GM12878 (cell line): ENCODE measurements around the gene C1GALT1. TPM values are rescaled to one million over a fixed set of nuclear protein-coding genes. Genes with fewer than 3 reads are reported as not detected.

Experiments
- ATAC-seq: fragments of 200-7000 bp; cut with Tn5 transposase; 3 replicates; pipeline ENCODE4 v1.9.1; 2020; ENCODE audit warnings: mild to moderate bottlenecking, moderate library complexity
- BruUV-seq: library from RNA; stranded (reverse); fragments of 400-500 nt; replicated peaks from 2 replicates; lab custom pipeline; 2021; lab: Mats Ljungman, UMichigan
- CTCF ChIA-PET: fragments of 300-600 bp; sonication (Branson Sonifier 250); formaldehyde crosslinking; extraction: SDS; loops from one replicate; lab custom pipeline; 2021; ENCODE audit warnings: inconsistent platforms; lab: Yijun Ruan, JAX
- POLR2A ChIA-PET: fragments of 350-600 bp; formaldehyde crosslinking; extraction: SDS; loops from one replicate; lab custom pipeline; 2021; ENCODE audit warnings: inconsistent platforms; lab: Charles Lee
- RAD21 ChIA-PET: fragments of 300-600 bp; sonication (Branson Sonifier 250); formaldehyde crosslinking; loops from one replicate; lab custom pipeline; 2023; ENCODE audit warnings: antibody characterized with exemption; ENCODE audit not compliant: unreplicated experiment; lab: Charles Lee
- SMC1A ChIA-PET: fragments of 300-600 bp; sonication (Branson Sonifier 250); formaldehyde crosslinking; loops from one replicate; lab custom pipeline; 2023; ENCODE audit not compliant: unreplicated experiment, uncharacterized antibody; lab: Charles Lee
- DNase-seq: peaks from one replicate; pipeline ENCODE4 v3.0.0-alpha.2; 2011; ENCODE audit warnings: low read depth, low spot score
- FAIRE-seq: peaks from 3 replicates; lab custom pipeline; 2011; peaks lifted over from hg19 to GRCh38; lab: Jason Lieb, UNC
- H2AFZ ChIP-seq: 2 replicates; pipeline ENCODE4 v1.6.0; 2011; ENCODE audit warnings: low read depth, low read length, control low read depth; ENCODE audit not compliant: control insufficient read depth
- H3K27ac ChIP-seq: 2 replicates; pipeline ENCODE4 v1.5.1; 2011; ENCODE audit warnings: control low read depth; ENCODE audit not compliant: control insufficient read depth, insufficient read depth
- H3K27me3 ChIP-seq, 2 experiments: replicated peaks in 1 of 2; 2 replicates each; pipeline versions ENCODE4 v1.6.0 to v1.6.1; 2011; ENCODE audit warnings: low read length in 1 of 2; ENCODE audit not compliant: control insufficient read depth in 2 of 2, insufficient read depth in 2 of 2
- H3K36me3 ChIP-seq, 2 experiments: 2 replicates each; pipeline ENCODE4 v1.5.1; 2011; ENCODE audit warnings: low read length in 1 of 2; ENCODE audit not compliant: control insufficient read depth in 2 of 2, insufficient read depth in 2 of 2
- H3K4me1 ChIP-seq: 2 replicates; pipeline ENCODE4 v1.6.1; 2011; ENCODE audit warnings: mild to moderate bottlenecking, low read length, moderate library complexity, mixed read lengths; ENCODE audit not compliant: control insufficient read depth, insufficient read depth
- H3K4me2 ChIP-seq: 2 replicates; pipeline ENCODE4 v1.6.0; 2011; ENCODE audit warnings: control low read depth; ENCODE audit not compliant: control insufficient read depth, insufficient read depth
- H3K4me3 ChIP-seq: fragments of 200-600 bp; sonication (generic); 2 replicates; pipeline ENCODE4 v1.5.1; 2016
- H3K79me2 ChIP-seq: 2 replicates; pipeline ENCODE4 v1.6.0; 2011; ENCODE audit warnings: low read length; ENCODE audit not compliant: control insufficient read depth, insufficient read depth
- H3K9ac ChIP-seq: 2 replicates; pipeline ENCODE4 v1.8.0; 2011; ENCODE audit warnings: low read length, control low read depth, mixed read lengths; ENCODE audit not compliant: control insufficient read depth, insufficient read depth
- H3K9me3 ChIP-seq: replicated peaks from 3 replicates; pipeline ENCODE4 v1.5.1; 2011; ENCODE audit warnings: mild to moderate bottlenecking, low read length; ENCODE audit not compliant: control insufficient read depth, insufficient read depth
- H4K20me1 ChIP-seq: 2 replicates; pipeline ENCODE4 v1.6.0; 2011; ENCODE audit not compliant: control insufficient read depth, insufficient read depth
- ATF2 ChIP-seq: IDR thresholded peaks from 2 replicates; pipeline ENCODE4 v1.6.1; 2012; ENCODE audit warnings: low read length, inconsistent platforms
- EGR1 ChIP-seq, 2 experiments: IDR thresholded peaks; 1 replicate in 1 of 2; 2 replicates in 1 of 2; pipeline ENCODE4 v1.6.1; 2011 to 2012; ENCODE audit warnings: low read depth in 2 of 2, low read length in 2 of 2, borderline replicate concordance in 1 of 2, mild to moderate bottlenecking in 1 of 2, moderate library complexity in 1 of 2
- ESRRA ChIP-seq: IDR thresholded peaks from 2 replicates; pipeline ENCODE4 v1.6.1; 2012; ENCODE audit warnings: mild to moderate bottlenecking, low read length, improper control_type of control experiment
- GABPA ChIP-seq: IDR thresholded peaks from 2 replicates; pipeline ENCODE4 v1.6.1; 2014; ENCODE audit warnings: antibody characterized with exemption, low read depth, mild to moderate bottlenecking, inconsistent platforms
- HDGF ChIP-seq: fragments of 450-650 bp; IDR thresholded peaks from 2 replicates; pipeline ENCODE4 v1.6.1; 2016; ENCODE audit warnings: antibody characterized with exemption
- IKZF2 ChIP-seq, 2 experiments: fragments of 450-650 bp; IDR thresholded peaks; 2 replicates each; pipeline ENCODE4 v1.6.1; 2017; ENCODE audit warnings: mild to moderate bottlenecking in 2 of 2, moderate library complexity in 2 of 2
- NKRF ChIP-seq: fragments of 450-650 bp; conservative IDR thresholded peaks from 2 replicates; pipeline ENCODE4 v1.6.1; 2017; ENCODE audit warnings: mild to moderate bottlenecking, moderate library complexity
- PAX5 ChIP-seq: IDR thresholded peaks from 2 replicates; pipeline ENCODE4 v1.6.1; 2011; ENCODE audit warnings: low read depth, low read length, borderline replicate concordance
- RUNX3 ChIP-seq: IDR thresholded peaks from 2 replicates; pipeline ENCODE4 v1.6.1; 2012; ENCODE audit warnings: low read length, inconsistent platforms
- SIN3A ChIP-seq: IDR thresholded peaks from 2 replicates; pipeline ENCODE4 v1.6.1; 2012; ENCODE audit warnings: low read depth, low read length, improper control_type of control experiment
- SREBF2 ChIP-seq: IDR thresholded peaks from 2 replicates; pipeline ENCODE4 v1.6.1; 2012; ENCODE audit warnings: mild to moderate bottlenecking, low read length
- ZNF274 ChIP-seq: IDR thresholded peaks from one replicate; pipeline ENCODE4 v1.8.0; 2011; ENCODE audit not compliant: insufficient read length, insufficient read depth
- ZSCAN29 ChIP-seq: fragments of 450-650 bp; IDR thresholded peaks from 2 replicates; pipeline ENCODE4 v1.6.1; 2017; ENCODE audit warnings: mild to moderate bottlenecking, moderate library complexity
- WGBS: methylation state at CpG from one replicate; pipeline ENCODE4 v1.1.6; 2016; ENCODE audit warnings: low lambda C conversion rate; ENCODE audit not compliant: insufficient replicate concordance, insufficient coverage; ENCODE audit errors: missing lambda C conversion rate; 5-methylcytosine and 5-hydroxymethylcytosine counted together
- in situ Hi-C: fragments of 300-500 bp; cut with MboI; formaldehyde crosslinking; loops from 9 replicates; pipeline ENCODE4 v1.14.3; 2018; ENCODE audit warnings: mixed read lengths
- intact Hi-C: fragments of 100-400 bp; cut with micrococcal nuclease; formaldehyde crosslinking; loops from one replicate; pipeline ENCODE4 v1.14.2; 2022; ENCODE audit not compliant: unreplicated experiment
- polyA plus RNA-seq, 11 experiments: library from polyadenylated mRNA; depleted of rRNA in 4 of 11; unstranded in 6 of 11; stranded (reverse) in 5 of 11; fragments of >200 nt; fragmentation: Nextera tagmentation in 4 of 11; fragmentation: Illumina TruSeq in 1 of 11; extraction: Ambion mirVana in 4 of 11; extraction: Trizol in 1 of 11; gene quantifications; 1 replicate in 1 of 11; 2 replicates in 10 of 11; pipeline versions ENCODE4 v1.2.1 to v1.2.3, GENCODE V29; 2011 to 2016; ENCODE audit warnings: inconsistent platforms in 2 of 11, missing spikeins in 2 of 11, low read depth in 1 of 11
- total RNA-seq, 4 experiments: library from RNA; depleted of rRNA in 3 of 4; stranded (reverse); fragments of >200 nt in 3 of 4; fragmentation: Illumina TruSeq in 1 of 4; extraction: Trizol in 1 of 4; gene quantifications; 2 replicates each; pipeline versions ENCODE4 v1.2.1 to v1.2.3, GENCODE V29; 2013 to 2021

Gene C1GALT1
- total and polyA plus RNA-seq, 10 of the 15 experiments (the other 5 are each of a cell fraction or from before 2014, with no cell fraction given): 1.6 to 25.0 (median 8.5) TPM

- ChIA-PET CTCF (no interaction called here), SMC1A (no interaction called here), RAD21 (no interaction called here), POLR2A (no interaction called here)
- in situ Hi-C loops: no loop called here
- H3K4me2 ChIP-seq: no peak overlapping the region
- no peaks in the 10 kb centered on the region for H3K9me3 ChIP-seq
- H3K4me1 ChIP-seq: no peaks in the 10 kb centered on the region
- WGBS: 38% methylated on average over 4 of the region's 4 CpGs
- ATAC-seq (no peak), DNase-seq (no peak), FAIRE-seq (no peak)
- H3K4me3 ChIP-seq: no peak overlapping the region
- no TSS peak for BruUV-seq
- H2AFZ ChIP-seq: no peak overlapping the region
- no peaks in the 10 kb centered on the region for H3K36me3 ChIP-seq
- TF ChIP-seq ATF2 (no peak), ESRRA (no peak), EGR1 (IDR thresholded peaks at IDR 0.05; ENCODE audit: borderline replicate concordance in 1 of 2, low read depth in 2 of 2, low read length in 2 of 2) (no peak), IKZF2 (IDR thresholded peaks at IDR 0.05) (no peak), ZNF274 (no peak), NKRF (no peak), SREBF2 (no peak), HDGF (no peak), SIN3A (no peak), PAX5 (no peak), ZSCAN29 (no peak), GABPA (no peak), RUNX3 (no peak)
- intact Hi-C loops: loop anchor here (10.0 kb wide), 1 partner anchor 190 kb away; no protein-coding TSS in a partner anchor
- no peak overlapping the region for H3K9ac ChIP-seq
- H4K20me1 ChIP-seq: no peaks in the 10 kb centered on the region
- no peak overlapping the region for H3K27ac ChIP-seq
- no peaks in the 10 kb centered on the region for H3K79me2 ChIP-seq
- no peaks in the 10 kb centered on the region for H3K27me3 ChIP-seq
Observed at GRCh38 chr7:7294911-7295310, 112.6 kb downstream of the C1GALT1 start.
